ENCODE measurements around the gene THSD4. TPM values are rescaled to one million over a fixed set of nuclear protein-coding genes. Genes with fewer than 3 reads are reported as not detected.

The THSD4 gene
- total and polyA plus RNA-seq, 9 of the 15 experiments (the other 6 are each of a cell fraction or from before 2014, with no cell fraction given), result 0.04 TPM; not detected in 5

DNA sequence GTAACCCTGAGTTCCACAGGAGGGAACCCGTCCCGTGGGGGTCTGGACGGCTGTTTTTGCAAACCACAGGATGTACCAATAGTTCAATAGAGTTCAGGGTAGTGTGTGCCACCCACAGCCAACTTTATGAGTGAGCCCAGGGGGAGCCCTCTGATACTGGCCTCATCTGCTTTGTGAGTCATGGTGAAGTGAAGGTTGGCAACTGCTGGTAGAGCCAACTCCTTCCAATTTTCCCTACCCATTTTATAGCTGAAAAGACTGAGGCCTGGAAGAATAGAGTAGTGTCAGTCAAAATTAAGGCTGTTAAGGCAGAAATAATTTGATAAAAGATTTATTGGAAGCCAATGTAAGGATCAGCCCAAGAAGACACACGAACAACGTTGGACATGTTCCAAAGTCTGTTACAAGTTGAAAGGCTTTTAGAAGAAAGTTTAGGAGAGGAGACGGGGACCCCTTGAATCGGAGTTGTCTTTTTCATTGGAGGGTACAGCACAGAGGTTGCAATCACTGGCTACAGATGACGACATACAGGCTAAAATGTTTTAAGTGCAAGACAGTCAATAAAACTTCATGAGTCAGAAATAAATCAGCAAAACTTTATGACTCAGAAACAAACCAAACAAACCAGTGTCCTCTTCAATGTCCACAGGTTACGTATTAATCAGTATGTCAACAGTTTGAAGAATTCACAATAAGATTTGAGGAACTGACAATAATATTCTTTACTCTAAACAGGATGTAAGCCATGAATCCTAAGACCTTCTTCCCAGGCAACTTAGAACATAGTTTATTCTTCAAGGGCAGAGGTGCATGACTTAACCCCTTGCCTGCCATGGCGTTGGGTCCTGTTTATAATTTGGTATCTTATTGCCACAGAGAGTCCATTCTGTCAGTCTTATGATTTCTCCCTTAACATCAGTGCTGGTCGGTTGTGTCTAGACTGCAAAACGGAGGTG is 632.1 kb downstream of the THSD4 start (continued):
- TF ChIP-seq ZBTB1 (CRISPR knock-in tag; IDR thresholded peaks at IDR 0.05; ENCODE audit: borderline replicate concordance, low read depth) (no peak), GTF2A2 (tag; IDR thresholded peaks at IDR 0.05) (no peak), ZNF311 (CRISPR knock-in tag; IDR thresholded peaks at IDR 0.05) (no peak), FUS (optimal IDR thresholded peaks at IDR 0.05; ENCODE audit: low read depth, low read length) (no peak), HNRNPK (IDR thresholded peaks at IDR 0.05; ENCODE audit: low read depth, low read length, poor library complexity, severe bottlenecking) (no peak), IRF2 (CRISPR knock-in tag; IDR thresholded peaks at IDR 0.05) (no peak), ZNF274 (IDR thresholded peaks at IDR 0.05; ENCODE audit: borderline replicate concordance, low read depth, low read length) (no peak), ZNF316 (IDR thresholded peaks at IDR 0.05) (no peak), HIVEP1 (CRISPR knock-in tag; IDR thresholded peaks at IDR 0.05) (no peak), CEBPG (CRISPR knock-in tag; IDR thresholded peaks at IDR 0.05) (no peak), CEBPG (tag; conservative IDR thresholded peaks at IDR 0.05 in 1 of 2, IDR thresholded peaks at IDR 0.05 in 1 of 2) (peak in 1 of 2 experiments; percentile 84; a peak in 2 of 4 replicates), ETV5 (CRISPR knock-in tag; IDR thresholded peaks at IDR 0.05; ENCODE audit: low read depth) (no peak), MAFK (IDR thresholded peaks at IDR 0.05; ENCODE audit: low read length) (no peak), CHCHD3 (CRISPR knock-in tag; IDR thresholded peaks at IDR 0.05) (no peak), FOSL1 (tag; conservative IDR thresholded peaks at IDR 0.05) (peak; percentile 37; the same call in 1 of the 2 replicates), OTX1 (CRISPR knock-in tag; IDR thresholded peaks at IDR 0.05) (no peak)
- TF ChIP-seq, protein P1, sequence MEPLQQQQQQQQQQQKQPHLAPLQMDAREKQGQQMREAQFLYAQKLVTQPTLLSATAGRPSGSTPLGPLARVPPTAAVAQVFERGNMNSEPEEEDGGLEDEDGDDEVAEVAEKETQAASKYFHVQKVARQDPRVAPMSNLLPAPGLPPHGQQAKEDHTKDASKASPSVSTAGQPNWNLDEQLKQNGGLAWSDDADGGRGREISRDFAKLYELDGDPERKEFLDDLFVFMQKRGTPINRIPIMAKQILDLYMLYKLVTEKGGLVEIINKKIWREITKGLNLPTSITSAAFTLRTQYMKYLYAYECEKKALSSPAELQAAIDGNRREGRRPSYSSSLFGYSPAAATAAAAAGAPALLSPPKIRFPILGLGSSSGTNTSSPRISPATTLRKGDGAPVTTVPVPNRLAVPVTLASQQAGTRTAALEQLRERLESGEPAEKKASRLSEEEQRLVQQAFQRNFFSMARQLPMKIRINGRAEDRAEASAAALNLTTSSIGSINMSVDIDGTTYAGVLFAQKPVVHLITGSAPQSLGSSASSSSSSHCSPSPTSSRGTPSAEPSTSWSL (CRISPR knock-in tag; IDR thresholded peaks at IDR 0.05; ENCODE audit: borderline replicate concordance), result no peak
- TF ChIP-seq, protein P2, sequence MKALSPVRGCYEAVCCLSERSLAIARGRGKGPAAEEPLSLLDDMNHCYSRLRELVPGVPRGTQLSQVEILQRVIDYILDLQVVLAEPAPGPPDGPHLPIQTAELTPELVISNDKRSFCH (CRISPR knock-in tag; IDR thresholded peaks at IDR 0.05), result no peak
- TF ChIP-seq, protein P2 (tag; IDR thresholded peaks at IDR 0.05), result no peak
- TF ChIP-seq, protein P3, sequence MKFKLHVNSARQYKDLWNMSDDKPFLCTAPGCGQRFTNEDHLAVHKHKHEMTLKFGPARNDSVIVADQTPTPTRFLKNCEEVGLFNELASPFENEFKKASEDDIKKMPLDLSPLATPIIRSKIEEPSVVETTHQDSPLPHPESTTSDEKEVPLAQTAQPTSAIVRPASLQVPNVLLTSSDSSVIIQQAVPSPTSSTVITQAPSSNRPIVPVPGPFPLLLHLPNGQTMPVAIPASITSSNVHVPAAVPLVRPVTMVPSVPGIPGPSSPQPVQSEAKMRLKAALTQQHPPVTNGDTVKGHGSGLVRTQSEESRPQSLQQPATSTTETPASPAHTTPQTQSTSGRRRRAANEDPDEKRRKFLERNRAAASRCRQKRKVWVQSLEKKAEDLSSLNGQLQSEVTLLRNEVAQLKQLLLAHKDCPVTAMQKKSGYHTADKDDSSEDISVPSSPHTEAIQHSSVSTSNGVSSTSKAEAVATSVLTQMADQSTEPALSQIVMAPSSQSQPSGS (CRISPR knock-in tag; IDR thresholded peaks at IDR 0.05), result no peak
